NCI-H345 treated with DMSO at 0.1 percent for 48 hours (cell line): ENCODE measurements around the gene KNOP1.
"Not testable (repeated sequence)": the region's sequence is repeated elsewhere in the genome, so short reads cannot be mapped to it uniquely, and the experiment has no call there.

ENCODE experiments used
- DNase-seq: peaks from one replicate; lab custom pipeline; 2025; ENCODE audit not compliant: unreplicated experiment; lab: John Stamatoyannopoulos, UW

KNOP1 gene

GRCh38 chr16:19744670-19745069, 26.6 kb upstream of the KNOP1 start:
- no peak for DNase-seq

- no peak for DNase-seq
Observed at GRCh38 chr16:19743816-19744159, 25.8 kb upstream of the KNOP1 start.

- no peak for DNase-seq
Observed at GRCh38 chr16:19741354-19741753, 23.3 kb upstream of the KNOP1 start.

GRCh38 chr16:19737306-19738038, 19.4 kb upstream of the KNOP1 start:
- DNase-seq, result no peak

- no peak for DNase-seq
Observed at GRCh38 chr16:19735074-19735867, 17.2 kb upstream of the KNOP1 start.

GRCh38 chr16:19733551-19733950, 15.5 kb upstream of the KNOP1 start:
- no peak for DNase-seq

GRCh38 chr16:19728636-19728965, 10.6 kb upstream of the KNOP1 start:
- no peak for DNase-seq

GRCh38 chr16:19722981-19723380, 5.0 kb upstream of the KNOP1 start:
- no peak for DNase-seq

GRCh38 chr16:19722269-19722952, 4.4 kb upstream of the KNOP1 start:
- DNase-seq, result no peak

- DNase-seq, result peak; percentile 13
Observed at GRCh38 chr16:19718624-19718965, 568 bp upstream of the KNOP1 start.

- DNase-seq, result no peak
Observed at GRCh38 chr16:19717314-19717713, 713 bp downstream of the KNOP1 start.

- DNase-seq, result not testable (repeated sequence)
Observed at GRCh38 chr16:19716728-19717127, 1.3 kb downstream of the KNOP1 start.

- no peak for DNase-seq
Observed at GRCh38 chr16:19716183-19716582, 1.8 kb downstream of the KNOP1 start.

GRCh38 chr16:19715566-19715965, 2.5 kb downstream of the KNOP1 start:
- DNase-seq, result no peak

- DNase-seq, result no peak
Observed at GRCh38 chr16:19713697-19714096, 4.3 kb downstream of the KNOP1 start.

- no peak for DNase-seq
Observed at GRCh38 chr16:19712418-19713058, 5.5 kb downstream of the KNOP1 start.

- DNase-seq, result no peak
Observed at GRCh38 chr16:19711643-19712042, 6.4 kb downstream of the KNOP1 start.

- no peak for DNase-seq
Observed at GRCh38 chr16:19710991-19711545, 7.0 kb downstream of the KNOP1 start.

- DNase-seq, result no peak
Observed at GRCh38 chr16:19710191-19710908, 7.7 kb downstream of the KNOP1 start.

GRCh38 chr16:19709381-19710136, 8.5 kb downstream of the KNOP1 start:
- no peak for DNase-seq
